ENCODE results near the gene IFIH1.

The IFIH1 gene

DNA sequence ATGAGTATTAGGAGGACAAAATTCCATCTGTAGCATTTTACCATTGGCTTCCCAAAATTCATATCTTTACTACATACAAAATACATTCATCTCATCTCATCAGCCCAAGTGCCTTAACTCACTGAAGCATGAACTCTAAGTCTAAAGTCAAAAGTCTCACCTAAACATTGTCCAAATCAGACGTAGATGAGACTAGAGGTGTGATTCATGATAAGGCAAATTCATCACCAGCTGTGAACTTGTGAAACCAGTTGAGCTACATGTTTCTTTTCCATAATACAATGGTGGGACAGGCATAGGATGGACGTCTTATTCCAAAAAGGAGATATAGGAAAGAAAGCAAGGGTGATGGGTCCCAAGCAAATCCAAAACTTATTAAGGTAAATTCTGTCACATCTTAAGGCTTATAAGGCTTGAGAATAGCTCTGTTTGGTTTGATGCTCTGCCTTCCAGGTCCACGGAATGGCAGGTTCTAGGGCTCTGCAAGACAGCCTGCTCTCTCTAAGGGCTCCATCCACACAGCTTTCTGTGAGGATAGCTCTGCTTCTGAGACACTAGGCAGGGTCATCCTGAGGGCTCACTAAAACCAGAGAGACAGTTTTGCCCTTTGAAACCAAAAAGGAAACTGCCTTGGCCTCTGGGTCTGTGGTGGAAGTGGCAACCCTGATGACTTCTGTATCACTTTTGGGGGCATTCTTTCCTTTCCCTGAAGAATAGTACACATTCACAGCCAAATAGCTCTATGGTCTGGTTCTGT, 9.6 kb downstream of the IFIH1 start:
- no peak for DNase-seq

DNA sequence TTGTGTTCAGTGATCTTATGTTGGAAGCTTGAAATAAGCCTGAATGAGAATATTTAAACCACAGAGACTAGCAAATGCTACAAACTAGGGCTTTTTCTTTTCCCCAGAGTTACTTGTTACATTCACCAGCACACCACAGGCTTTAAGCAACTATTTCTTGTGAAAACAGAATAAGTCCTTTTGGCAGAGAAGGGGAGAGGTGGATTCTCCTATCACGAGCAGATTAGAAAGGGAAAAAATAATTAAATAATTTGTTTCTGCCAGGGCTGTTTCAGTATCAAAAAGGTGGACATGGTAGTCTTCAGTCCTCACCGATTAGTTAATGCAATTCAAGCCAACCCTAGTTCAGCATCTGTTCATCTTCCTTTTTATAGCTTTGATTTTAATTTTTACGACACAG, 12.6 kb downstream of the IFIH1 start:
- no peak for DNase-seq

DNA sequence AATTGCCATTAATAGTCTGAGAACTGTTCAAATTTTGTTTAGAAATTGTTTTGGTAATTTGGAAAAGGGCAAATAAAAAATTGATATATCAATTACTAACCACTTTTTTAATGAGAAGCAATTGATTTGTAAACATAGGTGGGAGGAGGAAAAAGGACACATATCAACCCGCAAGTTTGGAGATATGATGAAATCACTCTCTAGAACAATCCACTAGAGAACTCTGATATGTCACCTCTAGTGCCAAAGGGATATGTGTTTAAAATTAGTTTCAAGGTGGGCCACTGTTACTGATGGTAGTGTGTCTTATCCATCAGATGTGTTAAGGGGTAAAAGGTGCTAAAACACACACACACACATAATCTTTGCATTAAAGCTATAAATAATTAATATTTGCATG, 16.6 kb downstream of the IFIH1 start:
- no peak for DNase-seq

DNA sequence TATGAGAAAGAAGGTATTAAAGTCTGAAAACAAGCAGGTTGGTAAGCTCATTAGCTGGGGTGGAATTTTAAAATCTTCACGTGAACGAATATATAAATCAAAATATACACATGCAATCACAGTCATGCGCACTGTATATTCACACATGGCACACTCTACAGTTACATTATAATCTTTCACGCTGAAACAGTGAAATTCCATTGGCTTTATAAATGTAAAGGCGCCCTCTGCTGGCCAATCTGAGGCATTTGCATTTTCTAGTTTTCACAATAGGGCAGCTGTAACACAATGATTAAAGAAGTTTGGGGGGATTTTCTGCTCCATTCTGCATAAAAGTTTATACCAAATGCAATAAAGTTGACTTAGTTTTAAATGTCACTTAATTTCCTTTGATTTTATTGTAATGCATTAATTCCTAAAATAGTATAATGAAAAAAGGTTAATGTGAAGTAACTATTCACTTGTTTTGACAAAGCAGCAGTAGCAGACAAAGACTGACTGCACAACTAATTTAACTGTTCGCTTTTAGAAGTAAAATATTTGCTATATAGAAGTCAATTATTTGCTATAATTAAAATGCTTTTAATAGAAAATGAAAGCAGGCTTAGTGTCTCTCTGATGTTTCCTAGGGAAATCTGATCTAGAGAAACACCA, 17.2 kb downstream of the IFIH1 start:
- DNase-seq = peak; percentile 59

DNA sequence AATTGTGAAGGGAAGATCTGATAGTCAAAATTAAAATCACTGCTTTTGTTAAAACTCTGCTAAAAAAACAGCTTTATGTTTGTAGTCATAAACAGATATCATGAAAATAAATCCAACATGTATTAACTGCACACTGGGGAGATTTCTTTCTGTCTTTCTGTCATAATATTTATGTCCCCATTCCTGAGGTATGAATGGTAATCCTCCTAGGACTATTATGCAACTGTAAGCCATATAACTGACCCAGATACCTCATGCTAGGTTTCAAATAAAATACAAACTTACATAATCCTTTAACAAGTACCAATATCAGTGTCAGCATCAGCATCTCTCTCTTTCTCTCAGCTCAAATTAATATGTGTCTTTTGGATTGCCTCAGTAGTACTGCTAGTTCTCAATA, 18.2 kb downstream of the IFIH1 start:
- DNase-seq = no peak

DNA sequence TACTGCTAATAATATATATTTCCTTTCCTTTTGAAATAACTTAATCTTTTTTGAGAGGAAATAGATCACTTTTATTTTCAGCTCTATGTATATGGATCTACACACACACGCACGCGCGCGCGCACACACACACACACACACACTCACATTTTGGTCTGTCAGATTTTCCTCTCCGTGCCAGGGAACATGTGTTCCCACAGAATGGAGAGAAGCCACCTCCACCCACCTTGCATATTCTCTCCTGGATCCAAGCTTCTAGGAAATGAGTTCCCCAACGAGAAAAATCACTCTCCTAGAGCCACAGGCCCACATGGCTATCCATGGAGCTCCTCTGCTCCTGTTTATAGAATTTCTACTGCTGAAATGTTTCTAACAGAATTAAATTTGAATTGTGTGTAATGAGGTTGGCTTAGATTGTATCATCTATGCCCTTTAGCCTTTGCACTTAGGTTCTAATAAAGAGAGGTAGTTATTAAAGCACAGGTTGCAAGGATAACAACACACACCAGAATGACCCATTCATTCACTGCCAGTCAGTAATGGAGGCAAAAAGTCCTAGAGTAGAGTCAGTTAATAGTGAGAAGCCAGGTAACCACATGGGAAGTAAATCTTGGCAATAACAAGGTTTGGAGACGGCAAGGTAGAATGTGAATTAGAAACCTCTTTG, 19.7 kb downstream of the IFIH1 start:
- DNase-seq = no peak

DNA sequence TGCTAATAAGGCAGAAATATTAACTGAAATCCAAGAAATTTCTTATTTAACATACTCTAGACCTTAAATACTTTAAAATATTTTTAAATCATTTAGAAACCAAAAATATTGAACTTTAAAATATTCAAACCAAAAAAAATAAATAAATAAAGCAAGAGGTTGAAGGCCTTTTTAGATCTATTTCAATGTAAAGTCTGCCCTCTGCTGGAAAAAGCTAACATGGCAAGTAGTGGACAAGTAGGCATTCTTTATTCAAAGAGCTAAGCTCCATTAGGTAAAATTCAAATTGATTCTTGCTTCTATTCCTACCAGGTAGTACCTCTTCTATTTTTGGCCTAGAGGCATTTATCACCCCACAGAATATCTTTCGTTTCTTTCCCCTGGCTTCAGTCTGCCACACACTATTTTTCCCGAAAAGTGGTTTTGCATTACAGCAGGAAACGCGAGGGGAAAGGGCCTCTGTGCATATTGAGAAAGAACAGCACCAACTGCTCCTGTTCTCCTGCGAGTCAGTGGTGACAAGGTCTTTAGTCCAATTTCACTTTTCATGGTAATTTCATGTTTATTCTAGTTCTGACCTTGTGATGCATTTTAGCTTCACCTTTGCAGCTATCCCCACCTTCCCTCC, 20.4 kb downstream of the IFIH1 start:
- DNase-seq = peak; percentile 67

DNA sequence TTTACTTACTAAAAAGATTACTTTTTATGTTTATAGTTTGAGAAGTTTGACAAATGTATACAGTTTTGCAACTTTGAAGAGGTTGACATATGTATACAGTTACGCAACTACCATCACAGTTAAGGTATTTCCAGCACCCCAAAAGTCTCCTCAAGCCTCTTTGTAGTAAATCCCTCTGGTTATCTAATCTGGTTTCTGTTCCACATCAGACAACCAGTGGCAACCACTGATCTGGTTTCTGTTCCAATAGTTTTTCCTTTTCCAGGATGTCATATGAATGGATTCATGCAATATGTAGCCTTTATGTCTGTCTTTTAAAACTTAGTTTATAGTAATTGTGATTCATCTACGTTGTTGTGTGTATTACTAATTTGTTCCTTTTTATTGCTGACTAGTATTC, 23.5 kb downstream of the IFIH1 start:
- no peak for DNase-seq

DNA sequence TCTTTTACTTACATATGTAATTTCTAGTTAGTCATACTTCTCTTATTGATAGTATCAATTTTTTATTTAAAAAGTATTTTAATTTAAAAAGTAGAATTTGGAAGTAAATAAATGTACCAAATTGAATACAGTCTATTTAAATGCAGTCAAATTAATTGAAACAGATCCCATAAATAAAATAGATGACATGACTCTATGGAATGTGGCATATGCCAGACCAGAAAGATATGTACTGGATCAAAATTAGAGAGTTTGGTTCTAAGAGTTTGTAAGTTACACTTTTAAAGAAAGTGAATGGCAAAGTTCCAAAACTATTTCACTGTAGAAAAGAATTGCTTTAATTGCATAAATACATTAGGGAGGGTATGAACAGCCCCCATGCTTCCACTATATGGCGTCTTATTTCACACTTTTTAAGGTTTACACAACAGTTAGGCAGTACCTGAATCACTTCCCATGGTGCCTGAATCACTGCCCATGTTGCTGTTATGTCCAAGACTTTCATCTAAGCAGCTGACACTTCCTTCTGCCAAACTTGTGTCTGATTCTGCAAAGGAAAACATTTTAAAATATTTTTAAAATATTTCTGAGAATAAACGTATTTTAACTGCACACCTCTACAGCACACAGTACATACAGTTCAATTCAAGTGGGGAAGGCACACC, 25.2 kb downstream of the IFIH1 start:
- DNase-seq = peak; percentile 10

DNA sequence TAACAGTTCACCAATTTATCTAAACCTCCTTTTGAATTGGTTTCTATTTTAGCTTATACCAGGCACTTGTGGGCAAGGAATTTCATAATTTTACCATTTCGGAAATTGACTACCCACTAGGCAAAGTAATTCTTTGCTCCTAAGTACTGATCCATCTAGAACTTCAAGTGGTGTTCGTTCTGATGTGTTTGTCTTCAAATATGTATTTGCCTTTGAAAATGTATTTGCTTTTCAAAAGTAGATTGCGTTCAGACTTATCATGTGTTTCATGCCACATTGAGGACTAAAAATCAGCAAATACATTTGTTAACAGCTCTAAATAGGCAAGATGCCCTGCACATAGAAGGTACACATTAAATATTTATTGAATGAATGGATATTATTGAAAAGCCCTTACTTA, 26.7 kb downstream of the IFIH1 start:
- no peak for DNase-seq

DNA sequence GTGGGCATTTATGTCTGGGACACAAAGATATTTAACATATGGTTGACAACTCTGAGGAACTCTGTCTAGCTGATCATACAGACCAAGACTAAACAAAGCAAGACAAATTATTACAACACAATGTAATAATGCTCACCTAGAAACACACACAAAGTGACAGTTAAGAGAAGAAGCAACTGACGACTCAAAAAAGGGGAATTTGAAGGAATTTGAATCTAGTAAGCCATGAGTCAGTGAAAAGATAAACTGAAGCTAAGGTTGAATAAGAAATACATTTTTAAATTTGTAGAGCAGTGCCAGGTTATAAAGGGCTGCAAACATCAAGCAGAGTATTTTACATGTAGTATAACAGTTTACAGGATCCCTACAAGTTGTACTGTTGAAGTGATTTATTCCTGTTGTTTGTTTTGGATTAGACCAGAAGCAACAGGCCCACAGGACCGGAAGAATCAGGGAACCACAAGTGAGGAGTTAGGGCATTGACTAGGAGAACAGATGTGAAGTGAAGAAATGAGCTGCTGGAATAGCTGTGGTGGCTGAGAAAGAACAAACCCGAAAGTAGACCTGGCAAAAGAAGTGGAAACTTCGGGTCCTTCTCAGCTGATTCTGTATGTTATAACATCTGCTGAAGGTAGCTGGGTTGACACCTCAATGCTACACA, 35.6 kb downstream of the IFIH1 start:
- no peak for DNase-seq

DNA sequence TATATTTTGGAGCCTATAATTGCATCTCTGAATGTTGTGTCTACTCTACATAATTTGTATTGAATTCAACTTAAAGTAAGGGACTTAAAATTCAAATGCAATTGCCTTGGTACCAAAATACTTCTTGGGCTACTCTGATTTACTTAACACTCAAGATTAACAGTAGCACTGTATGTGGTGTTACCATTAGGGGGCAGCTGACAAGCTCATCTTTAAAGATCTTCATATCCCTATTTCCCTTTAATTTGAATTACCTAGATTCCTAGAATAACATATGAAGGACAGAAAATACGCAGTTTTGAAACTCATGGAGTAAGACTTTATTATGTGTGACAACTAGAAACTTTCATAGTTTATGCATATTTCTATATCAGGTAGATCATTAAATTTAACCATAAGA, 37.8 kb downstream of the IFIH1 start:
- DNase-seq = no peak

DNA sequence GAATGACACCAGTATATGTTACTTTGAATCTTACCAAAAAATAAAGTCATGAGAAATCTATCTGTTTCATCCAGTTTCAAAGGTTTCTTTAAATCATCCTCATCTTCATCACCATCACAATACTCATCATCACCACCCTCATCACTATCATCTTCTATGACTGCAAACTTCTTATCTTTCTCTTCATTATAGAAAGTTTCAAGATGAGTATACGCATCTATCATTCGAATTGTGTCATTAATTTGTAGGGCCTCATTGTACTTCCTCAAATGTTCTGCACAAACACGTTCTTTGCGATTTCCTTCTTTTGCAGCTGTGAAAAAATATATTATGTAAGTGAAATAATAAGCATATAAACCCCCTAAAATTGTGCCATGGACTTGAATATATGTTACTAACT, 41.1 kb downstream of the IFIH1 start:
- DNase-seq = no peak

DNA sequence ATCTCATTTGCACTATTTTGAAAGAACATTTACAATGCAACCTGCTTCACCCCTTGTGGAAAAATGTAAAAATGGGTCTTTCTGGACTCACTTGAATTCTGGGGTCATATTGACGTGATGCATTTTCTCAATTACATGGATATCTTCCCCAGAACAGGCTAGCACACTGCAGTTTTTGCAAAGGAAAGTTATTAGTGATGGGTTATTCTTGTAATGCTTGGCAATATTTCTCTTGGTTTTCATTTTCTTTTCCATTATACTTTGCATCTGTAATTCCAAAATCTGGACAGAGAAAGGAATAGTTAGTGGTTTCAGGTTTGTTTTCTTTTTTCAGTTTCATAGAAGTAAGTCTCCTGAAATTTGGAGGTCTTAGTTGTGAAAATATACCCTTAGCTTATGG, 50.5 kb downstream of the IFIH1 start:
- no peak for DNase-seq

DNA sequence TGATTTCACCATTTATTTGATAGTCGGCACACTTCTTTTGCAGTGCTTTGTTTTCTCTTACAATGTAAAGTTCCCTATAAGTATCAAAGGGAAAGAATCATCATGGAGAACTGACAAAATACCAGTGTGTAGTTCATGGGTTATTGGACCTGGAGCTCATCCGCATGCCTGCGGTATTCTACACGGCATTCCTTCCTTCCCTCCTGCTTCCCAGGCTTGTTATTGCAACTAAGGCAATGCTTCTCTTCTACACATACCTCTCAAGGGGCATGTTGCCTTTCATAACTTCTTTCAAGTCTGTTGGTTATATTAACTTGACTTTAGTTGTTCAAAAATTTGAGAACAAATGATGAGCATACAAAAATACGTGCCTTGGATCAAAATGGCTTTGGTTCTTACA, 51.0 kb downstream of the IFIH1 start:
- DNase-seq = no peak

DNA sequence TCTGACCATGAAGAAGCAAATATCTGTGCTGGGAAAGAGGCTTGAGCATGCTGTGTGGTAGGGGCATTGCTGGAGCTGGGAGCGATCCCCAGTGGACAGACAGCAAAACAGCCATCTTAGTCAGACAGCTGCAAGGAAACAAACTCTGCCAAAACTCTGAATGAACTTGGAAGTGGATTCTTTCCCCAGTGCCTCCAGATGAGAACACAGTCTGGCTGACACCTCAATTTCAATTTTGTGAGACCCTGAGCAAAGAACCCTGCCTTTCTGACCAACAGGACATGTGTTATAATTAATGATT, 52.1 kb downstream of the IFIH1 start:
- no peak for DNase-seq

DNA sequence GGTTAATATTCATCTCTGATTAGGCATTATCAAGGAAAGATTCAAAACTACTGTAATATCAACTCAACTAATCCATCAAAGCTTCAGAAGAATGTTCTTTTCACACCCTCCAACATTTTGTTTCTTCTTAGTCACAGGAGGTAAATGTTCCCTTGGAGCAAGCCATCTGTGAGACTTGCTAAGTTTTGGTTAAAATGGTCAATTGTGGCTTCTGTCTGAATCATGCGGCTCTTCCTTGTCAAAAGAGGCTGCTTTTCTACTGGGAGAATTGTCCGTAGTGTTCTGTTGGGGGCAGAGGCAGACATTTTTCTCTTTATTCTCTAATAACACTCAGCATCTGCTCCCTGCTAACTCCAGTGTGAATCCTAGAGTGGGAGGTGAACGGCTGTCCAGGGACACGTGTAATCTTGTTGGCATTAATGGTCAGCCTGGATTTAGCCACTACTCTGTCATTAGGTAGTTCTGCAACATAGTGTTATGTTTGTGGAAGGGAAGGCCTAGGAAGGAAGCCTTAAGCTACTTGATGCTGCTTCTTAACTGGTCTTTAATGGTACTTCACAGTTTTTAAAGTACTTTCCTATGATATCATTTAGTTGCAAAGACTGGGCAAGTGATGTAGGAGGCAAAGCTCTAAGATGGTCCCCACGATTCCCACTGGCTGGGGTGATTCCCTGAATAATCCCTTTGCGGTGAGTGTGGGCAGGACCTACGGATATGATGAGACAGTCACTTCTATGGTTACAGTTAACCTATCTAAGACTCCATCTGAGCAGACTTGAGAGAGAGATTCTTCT, 52.6 kb downstream of the IFIH1 start:
- no peak for DNase-seq

DNA sequence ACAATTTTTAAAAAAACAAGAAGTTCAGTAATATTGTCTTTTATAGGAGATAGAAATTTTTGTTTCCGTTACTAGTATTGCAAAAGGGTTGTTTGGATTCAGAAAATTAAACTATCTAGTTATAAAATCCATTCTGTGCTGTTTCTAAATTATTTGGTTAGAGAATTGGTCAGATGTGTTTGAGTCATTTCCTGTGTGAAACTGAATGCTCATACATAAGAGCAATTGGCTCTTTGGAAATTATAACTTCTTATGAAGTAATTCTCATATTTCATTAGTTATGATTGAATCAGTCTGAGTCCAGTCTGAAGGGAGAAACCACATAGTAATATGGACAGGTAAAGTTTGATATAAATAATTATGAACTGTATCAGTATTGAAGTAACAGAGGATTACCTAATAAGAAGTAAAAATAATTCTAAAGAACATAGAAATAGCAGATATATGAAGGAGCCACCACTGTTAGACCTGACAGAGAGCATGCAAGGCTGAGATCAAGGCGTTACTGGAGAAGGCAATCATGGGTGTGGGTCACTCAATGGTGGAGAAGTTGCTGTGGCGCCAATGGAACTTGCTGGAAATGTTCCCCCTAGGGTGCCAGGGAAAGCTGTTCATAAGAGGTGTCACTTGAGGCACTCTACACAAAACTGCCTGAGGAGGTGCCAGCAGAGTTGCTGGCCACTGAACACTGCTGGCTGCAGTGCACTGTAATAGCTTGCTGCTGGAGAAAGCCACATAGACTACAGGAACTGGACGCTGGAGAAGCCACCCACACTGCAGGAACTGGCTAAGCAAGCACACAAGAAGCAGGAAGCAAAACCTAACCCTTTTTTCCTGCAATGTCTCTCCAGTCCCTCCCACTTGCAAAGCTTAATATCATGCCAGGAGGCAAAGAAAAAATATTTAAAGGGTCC, 57.2 kb downstream of the IFIH1 start:
- DNase-seq = no peak

DNA sequence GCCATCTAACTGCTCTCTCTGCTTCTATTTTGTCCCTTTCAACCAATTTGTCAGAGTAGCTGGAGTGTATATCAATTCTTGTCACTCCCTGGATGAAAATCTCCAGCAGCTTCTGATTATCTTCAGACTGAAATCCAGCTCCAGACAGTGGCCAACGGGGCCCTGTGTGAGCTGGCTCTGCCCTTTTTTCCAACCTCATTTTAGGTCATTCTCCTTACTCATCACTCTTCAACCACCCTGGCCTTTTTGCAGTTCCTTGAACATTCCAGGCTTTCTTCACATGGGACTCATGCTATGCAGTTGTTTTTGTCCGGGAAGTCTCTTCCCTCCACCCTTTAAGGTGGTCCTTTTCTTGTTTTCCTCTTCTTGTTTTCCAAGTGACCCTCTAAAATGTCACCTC, 59.8 kb downstream of the IFIH1 start:
- DNase-seq = no peak

DNA sequence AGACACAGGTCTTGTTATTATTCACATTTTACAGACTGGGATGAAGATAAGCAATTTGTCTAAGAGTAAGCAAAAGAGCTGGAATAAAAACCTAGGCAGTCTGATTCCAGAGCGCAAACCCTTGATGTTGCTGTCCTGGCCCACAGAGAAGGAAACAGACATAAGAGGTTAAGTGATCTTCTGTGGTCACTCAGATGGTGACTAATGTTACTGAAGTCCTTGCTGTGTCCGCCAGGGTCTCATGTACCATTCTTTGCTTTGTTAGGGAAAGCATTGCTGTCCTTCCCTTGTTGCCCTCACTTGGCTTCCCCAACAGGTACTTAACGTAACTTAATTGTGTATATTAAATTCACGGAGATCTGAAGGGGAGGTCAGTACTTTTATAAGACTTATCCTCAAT, 60.3 kb downstream of the IFIH1 start:
- no peak for DNase-seq

DNA sequence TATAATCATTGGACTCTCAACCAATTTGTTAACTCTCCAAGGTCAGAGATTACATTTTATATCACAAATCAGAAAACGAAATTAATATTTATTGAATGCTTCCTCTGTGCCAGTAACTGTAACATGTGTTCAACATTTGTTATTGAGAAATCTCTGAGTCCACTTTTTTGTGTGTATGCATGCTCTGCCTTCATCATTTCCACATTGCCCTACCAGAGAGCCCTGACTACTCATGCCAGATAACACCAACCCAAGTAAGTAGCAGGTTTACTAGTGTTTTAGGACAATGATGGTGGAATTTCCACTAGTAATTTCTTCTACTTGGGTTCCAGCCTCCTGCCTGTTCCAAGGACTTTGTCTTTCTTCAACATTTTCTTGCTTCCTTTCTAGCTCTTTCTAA, 61.1 kb downstream of the IFIH1 start:
- no peak for DNase-seq
